Right lobe of liver (tissue), 6 donors: ENCODE results near the gene ZFAND6. TPM values are rescaled to one million over a fixed set of nuclear protein-coding genes. Genes with fewer than 3 reads are reported as not detected.
A peak's percentile ranks its signal among the peaks of the same experiment; 100 is the strongest.

Experiments used
- ATAC-seq, 4 donors: fragments of 200-7000 bp; cut with Tn5 transposase; one replicate each; pipeline ENCODE4 v1.9.1; 2020; ENCODE audit warnings: mild to moderate bottlenecking in 4 of 4, moderate library complexity in 4 of 4
- DNase-seq, 3 donors: peaks; one replicate each; pipeline ENCODE4 v3.0.0-alpha.2; 2020
- H3K27ac ChIP-seq, 3 donors: fragments of 200-600 bp; one replicate each; pipeline ENCODE4 v1.8.0; 2022
- H3K27me3 ChIP-seq, 2 donors: fragments of 200-600 bp; one replicate each; pipeline ENCODE4 v1.8.0; 2022
- H3K36me3 ChIP-seq, 4 donors: fragments of 200-600 bp; sonication (generic) in 1 of 4; one replicate each; pipeline versions ENCODE4 v1.5.1 to v1.8.0; 2017 to 2022; ENCODE audit warnings: control low read depth in 1 of 4
- H3K4me1 ChIP-seq, 4 donors: fragments of 200-600 bp; sonication (generic) in 1 of 4; one replicate each; pipeline versions ENCODE4 v1.5.1 to v1.8.0; 2017 to 2022; ENCODE audit warnings: control low read depth in 1 of 4
- H3K4me3 ChIP-seq, 3 donors: fragments of 200-600 bp; one replicate each; pipeline ENCODE4 v1.8.0; 2022
- H3K9me3 ChIP-seq, 4 donors: fragments of 200-600 bp; sonication (generic) in 1 of 4; one replicate each; pipeline versions ENCODE4 v1.5.1 to v1.8.0; 2017 to 2022; ENCODE audit warnings: control low read depth in 1 of 4
- CTCF ChIP-seq, 4 donors: fragments of 200-600 bp in 3 of 4; fragments of 450-650 bp in 1 of 4; IDR thresholded peaks; one replicate each; pipeline versions ENCODE4 v1.5.1 to v1.8.0; 2016 to 2022; ENCODE audit warnings: antibody characterized with exemption in 4 of 4, mild to moderate bottlenecking in 2 of 4
- POLR2A ChIP-seq: fragments of 450-650 bp; IDR thresholded peaks from one replicate; pipeline ENCODE4 v1.6.1; 2017; ENCODE audit warnings: antibody characterized with exemption, mild to moderate bottlenecking
- WGBS: methylation state at CpG from one replicate; pipeline ENCODE4 v1.1.6; 2018; ENCODE audit warnings: low coverage, low lambda C conversion rate; ENCODE audit not compliant: insufficient coverage; ENCODE audit errors: missing lambda C conversion rate; 5-methylcytosine and 5-hydroxymethylcytosine counted together
- intact Hi-C, 2 donors: fragments of 100-400 bp; cut with DNase I; formaldehyde crosslinking; loops; one replicate each; pipeline versions ENCODE4 v1.11.2 to v1.14.1; 2022
- total RNA-seq, 6 experiments: library from RNA; depleted of rRNA in 2 of 6; stranded (reverse); fragments of >200 nt in 2 of 6; fragmentation: NEBNext Ultra II Directional in 3 of 6; extraction: Animal tissue kit (Norgen Biotek cat#: 25700) in 3 of 6; gene quantifications; one replicate each; pipeline versions ENCODE4 v1.1.0 to v1.2.4, GENCODE V29; 2016 to 2023
- donor health status: DM: no; HTN: yes; CAD: no.
- donor health status: DM: no; HTN: no; CAD: no.
- donor health status: DM: no; HTN: no; CAD: no.
- donor health status: DM: no; HTN: yes; CAD: no.
- donor health status: DM: no; HTN: yes; CAD: no.

The ZFAND6 gene
- total RNA-seq, 6 experiments from 2014 or later = 46.1 to 111 (median 48.9) TPM

GRCh38 chr15:80173022-80173759 lies 113.7 kb downstream of the ZFAND6 start:
- ATAC-seq (peak; percentile 63 to 78 (median 70)), DNase-seq (peak; percentile 80 to 93 (median 90))
- H3K4me3 ChIP-seq = no peak overlapping the region
- no peaks in the 10 kb centered on the region for H3K27me3 ChIP-seq
- TF ChIP-seq CTCF (IDR thresholded peaks at IDR 0.05) = peak; percentile 75 to 88 (median 82)
- no peak for TF ChIP-seq POLR2A
- peaks cover 0 to 73% (median 36%) of the 10 kb centered on the region in 4 donors for H3K4me1 ChIP-seq
- no peaks in the 10 kb centered on the region for H3K9me3 ChIP-seq
- H3K27ac ChIP-seq = peak overlapping the region in 2 of 3 donors; percentile 52 to 58
- intact Hi-C loops = loop anchor here (10.0 kb wide), 1 partner anchor 108 kb away; no protein-coding TSS in a partner anchor
- 18% methylated on average over 7 of the region's 10 CpGs for WGBS
- peaks cover 0 to 42% (median 13%) of the 10 kb centered on the region in 4 donors for H3K36me3 ChIP-seq

GRCh38 chr15:80174017-80174746 lies 114.7 kb downstream of the ZFAND6 start:
- TF ChIP-seq POLR2A (no peak), CTCF (IDR thresholded peaks at IDR 0.05) (no peak)
- intact Hi-C loops = loop anchor here (10.0 kb wide), 1 partner anchor 109 kb away; no protein-coding TSS in a partner anchor
- Histone ChIP-seq H3K27me3 (no peaks in the 10 kb centered on the region), H3K9me3 (no peaks in the 10 kb centered on the region), H3K36me3 (peaks cover 0 to 42% (median 15%) of the 10 kb centered on the region in 4 donors), H3K27ac (peak overlapping the region in 2 of 3 donors; percentile 52 to 58), H3K4me1 (peaks cover 0 to 73% (median 36%) of the 10 kb centered on the region in 4 donors), H3K4me3 (no peak overlapping the region)
- ATAC-seq (peak; percentile 20 to 54 (median 50)), DNase-seq (peak; percentile 73 to 79 (median 79))
- WGBS = 38% methylated on average over 10 of the region's 11 CpGs

- peaks cover 0 to 46% (median 24%) of the 10 kb centered on the region in 4 donors for H3K36me3 ChIP-seq
- no peak for DNase-seq
- TF ChIP-seq POLR2A (no peak), CTCF (IDR thresholded peaks at IDR 0.05) (no peak)
- no peak for ATAC-seq
- peaks cover 0 to 62% (median 30%) of the 10 kb centered on the region in 4 donors for H3K4me1 ChIP-seq
- intact Hi-C loops = loop anchor here (10.0 kb wide), 1 partner anchor 111 kb away; no protein-coding TSS in a partner anchor
- WGBS = no CpG with 5 or more reads among the region's 9 CpGs
- no peaks in the 10 kb centered on the region for H3K27me3 ChIP-seq
- no peaks in the 10 kb centered on the region for H3K9me3 ChIP-seq
- H3K4me3 ChIP-seq = no peak overlapping the region
- peak overlapping the region in 1 of 3 donors; percentile 58 for H3K27ac ChIP-seq
Observed at GRCh38 chr15:80175436-80175835, 116.0 kb downstream of the ZFAND6 start.

- DNase-seq (peak; percentile 81 to 92 (median 84)), ATAC-seq (peak; percentile 41 to 58 (median 49))
- intact Hi-C loops = loop anchor here (10.0 kb wide), 1 partner anchor 112 kb away; no protein-coding TSS in a partner anchor
- 11% methylated on average over 4 of the region's 6 CpGs for whole genome bisulfite sequencing
- Histone ChIP-seq H3K27ac (peak overlapping the region in 2 of 3 donors; percentile 36 to 58), H3K9me3 (no peaks in the 10 kb centered on the region), H3K4me3 (no peak overlapping the region), H3K36me3 (peaks cover 0 to 56% (median 30%) of the 10 kb centered on the region in 4 donors), H3K4me1 (peaks cover 0 to 53% (median 26%) of the 10 kb centered on the region in 4 donors), H3K27me3 (no peaks in the 10 kb centered on the region)
- TF ChIP-seq CTCF (IDR thresholded peaks at IDR 0.05) = no peak
- TF ChIP-seq POLR2A = no peak
Observed at GRCh38 chr15:80176443-80176842, 117.0 kb downstream of the ZFAND6 start.
